Stomach (tissue), 9 donors: ENCODE results near the gene GRIN3A. TPM values are rescaled to one million over a fixed set of nuclear protein-coding genes. Genes with fewer than 3 reads are reported as not detected.

Experiments
- DNase-seq, 2 donors: peaks; one replicate each; pipeline versions ENCODE4 v3.0.0 to v3.0.0-alpha.2; 2013 to 2019
- H3K27ac ChIP-seq, 5 donors: fragments of 200-600 bp in 4 of 5; sonication (generic) in 4 of 5; one replicate each; pipeline ENCODE4 v1.5.1; 2013 to 2019; ENCODE audit warnings: mild to moderate bottlenecking in 1 of 5, moderate library complexity in 1 of 5
- H3K27me3 ChIP-seq, 3 donors: fragments of 200-600 bp; sonication (generic); one replicate each; pipeline ENCODE4 v1.5.1; 2017 to 2019; ENCODE audit warnings: mixed run types in 1 of 3
- H3K36me3 ChIP-seq, 4 donors: fragments of 200-600 bp; sonication (generic); 1 replicate in 3 of 4; 2 replicates in 1 of 4; pipeline ENCODE4 v1.5.1; 2016 to 2019
- H3K4me1 ChIP-seq, 4 donors: fragments of 200-600 bp; sonication (generic); one replicate each; pipeline ENCODE4 v1.5.1; 2016 to 2019
- H3K4me3 ChIP-seq, 4 donors: fragments of 200-600 bp; sonication (generic) in 3 of 4; one replicate each; pipeline ENCODE4 v1.5.1; 2016 to 2019; ENCODE audit warnings: mild to moderate bottlenecking in 1 of 4
- H3K9me3 ChIP-seq, 4 donors: fragments of 200-600 bp; sonication (generic); one replicate each; pipeline ENCODE4 v1.5.1; 2016 to 2019
- EP300 ChIP-seq: sonication (generic); formaldehyde crosslinking; IDR thresholded peaks from one replicate; pipeline ENCODE4 v1.6.1; 2017; ENCODE audit warnings: antibody characterized with exemption
- POLR2A ChIP-seq, 4 donors: fragments of 450-650 bp; IDR thresholded peaks; one replicate each; pipeline ENCODE4 v1.6.1; 2016; ENCODE audit warnings: antibody characterized with exemption in 4 of 4, control low read depth in 2 of 4, mild to moderate bottlenecking in 1 of 4, moderate library complexity in 1 of 4
- POLR2AphosphoS5 ChIP-seq, 3 donors: sonication (generic); formaldehyde crosslinking; IDR thresholded peaks; one replicate each; pipeline ENCODE4 v1.6.1; 2016; ENCODE audit warnings: antibody characterized with exemption in 3 of 3
- WGBS, 5 donors: extraction: QIAGEN DNeasy Blood & Tissue Kit in 3 of 5; methylation state at CpG; one replicate each; pipeline versions ENCODE4 v1.1.5 to v1.1.7; 2013 to 2018; 5-methylcytosine and 5-hydroxymethylcytosine counted together
- intact Hi-C: fragments of 100-400 bp; cut with DNase I; formaldehyde crosslinking; loops from one replicate; pipeline ENCODE4 v1.15.1; 2023; ENCODE audit warnings: low total_unique reads
- polyA plus RNA-seq, 3 donors: library from polyadenylated mRNA; stranded (reverse); fragments of 200-250 nt; gene quantifications; one replicate each; pipeline ENCODE4 v1.2.3, GENCODE V29; 2013
- total RNA-seq, 5 donors: library from RNA; depleted of rRNA; stranded (reverse); fragments of >200 nt; gene quantifications; one replicate each; pipeline versions ENCODE4 v1.1.0 to v1.2.3, GENCODE V29; 2014 to 2016
- TF ChIP-seq, protein P1 (sequence below), 7 experiments: fragments of 450-650 bp in 4 of 7; fragments of 200-600 bp in 3 of 7; sonication (generic) in 3 of 7; IDR thresholded peaks; one replicate each; pipeline ENCODE4 v1.5.1; 2016 to 2019; ENCODE audit warnings: antibody characterized with exemption in 7 of 7, control low read depth in 2 of 7, mild to moderate bottlenecking in 1 of 7
- donor health status: healthy with polysubstance abuse.
- donor health status: Bipolar disorder and iron deficiency.
- donor health status: healthy.

GRIN3A gene
- total and polyA plus RNA-seq, 8 donors: 0.18 TPM; not detected in 7

GRCh38 chr9:101635473-101635872 lies 103.0 kb downstream of the GRIN3A start:
- peaks cover 0 to 11% (median 0%) of the 10 kb centered on the region in 4 donors for H3K4me1 ChIP-seq
- intact Hi-C loops: no loop called here
- H3K9me3 ChIP-seq: no peaks in the 10 kb centered on the region
- H3K27ac ChIP-seq: no peak overlapping the region
- TF ChIP-seq, protein P1, sequence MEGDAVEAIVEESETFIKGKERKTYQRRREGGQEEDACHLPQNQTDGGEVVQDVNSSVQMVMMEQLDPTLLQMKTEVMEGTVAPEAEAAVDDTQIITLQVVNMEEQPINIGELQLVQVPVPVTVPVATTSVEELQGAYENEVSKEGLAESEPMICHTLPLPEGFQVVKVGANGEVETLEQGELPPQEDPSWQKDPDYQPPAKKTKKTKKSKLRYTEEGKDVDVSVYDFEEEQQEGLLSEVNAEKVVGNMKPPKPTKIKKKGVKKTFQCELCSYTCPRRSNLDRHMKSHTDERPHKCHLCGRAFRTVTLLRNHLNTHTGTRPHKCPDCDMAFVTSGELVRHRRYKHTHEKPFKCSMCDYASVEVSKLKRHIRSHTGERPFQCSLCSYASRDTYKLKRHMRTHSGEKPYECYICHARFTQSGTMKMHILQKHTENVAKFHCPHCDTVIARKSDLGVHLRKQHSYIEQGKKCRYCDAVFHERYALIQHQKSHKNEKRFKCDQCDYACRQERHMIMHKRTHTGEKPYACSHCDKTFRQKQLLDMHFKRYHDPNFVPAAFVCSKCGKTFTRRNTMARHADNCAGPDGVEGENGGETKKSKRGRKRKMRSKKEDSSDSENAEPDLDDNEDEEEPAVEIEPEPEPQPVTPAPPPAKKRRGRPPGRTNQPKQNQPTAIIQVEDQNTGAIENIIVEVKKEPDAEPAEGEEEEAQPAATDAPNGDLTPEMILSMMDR (IDR thresholded peaks at IDR 0.05): no peak
- TF ChIP-seq EP300 (no peak), POLR2A (IDR thresholded peaks at IDR 0.05) (no peak), POLR2AphosphoS5 (IDR thresholded peaks at IDR 0.05) (no peak)
- no peaks in the 10 kb centered on the region for H3K36me3 ChIP-seq
- 73 to 93% (median 86%) methylated on average over 1 of the region's 1 CpG for WGBS, 5 donors
- no peak for DNase-seq
- H3K27me3 ChIP-seq: no peaks in the 10 kb centered on the region
- no peak overlapping the region for H3K4me3 ChIP-seq

DNA sequence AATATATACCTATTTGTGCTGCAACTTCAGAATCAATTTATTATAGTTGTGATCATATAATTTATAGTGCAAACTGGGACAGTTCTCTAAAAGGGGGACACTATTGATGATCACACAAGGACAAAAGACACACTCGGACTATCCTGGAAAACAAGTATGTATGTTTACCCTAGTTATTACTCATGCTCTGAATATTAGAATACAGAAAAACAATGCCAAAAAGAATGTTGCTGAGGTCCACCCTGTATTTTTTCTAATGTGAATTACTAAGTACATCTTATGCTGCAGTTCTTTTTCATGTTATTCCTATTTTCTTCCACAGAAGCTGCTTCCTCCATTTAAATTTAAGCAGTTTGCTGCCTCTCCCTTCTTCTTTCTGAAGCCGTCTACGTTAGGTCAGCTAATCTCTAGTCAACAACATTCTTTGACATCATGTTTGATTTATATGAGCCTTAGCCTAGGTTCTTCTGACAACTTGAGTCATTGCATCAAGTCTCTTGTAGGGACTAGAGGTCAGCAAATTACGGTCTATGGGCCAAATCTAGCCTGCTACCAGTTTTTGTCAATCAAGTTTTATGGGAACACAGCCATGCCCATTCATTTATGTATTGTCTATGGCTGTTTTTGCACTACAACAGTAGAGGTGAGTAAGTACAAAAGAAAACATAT lies 103.6 kb downstream of the GRIN3A start:
- peaks cover 0 to 10% (median 0%) of the 10 kb centered on the region in 4 donors for H3K4me1 ChIP-seq
- H3K36me3 ChIP-seq: no peaks in the 10 kb centered on the region
- H3K4me3 ChIP-seq: no peak overlapping the region
- H3K27ac ChIP-seq: no peak overlapping the region
- WGBS, 5 donors: 32 to 44% (median 37%) methylated on average over 4 of the region's 4 CpGs
- H3K9me3 ChIP-seq: no peaks in the 10 kb centered on the region
- no peaks in the 10 kb centered on the region for H3K27me3 ChIP-seq
- TF ChIP-seq POLR2A (IDR thresholded peaks at IDR 0.05) (no peak), EP300 (no peak), POLR2AphosphoS5 (IDR thresholded peaks at IDR 0.05) (no peak)
- TF ChIP-seq, protein P1 (IDR thresholded peaks at IDR 0.05): no peak
- intact Hi-C loops: no loop called here
- no peak for DNase-seq

DNA sequence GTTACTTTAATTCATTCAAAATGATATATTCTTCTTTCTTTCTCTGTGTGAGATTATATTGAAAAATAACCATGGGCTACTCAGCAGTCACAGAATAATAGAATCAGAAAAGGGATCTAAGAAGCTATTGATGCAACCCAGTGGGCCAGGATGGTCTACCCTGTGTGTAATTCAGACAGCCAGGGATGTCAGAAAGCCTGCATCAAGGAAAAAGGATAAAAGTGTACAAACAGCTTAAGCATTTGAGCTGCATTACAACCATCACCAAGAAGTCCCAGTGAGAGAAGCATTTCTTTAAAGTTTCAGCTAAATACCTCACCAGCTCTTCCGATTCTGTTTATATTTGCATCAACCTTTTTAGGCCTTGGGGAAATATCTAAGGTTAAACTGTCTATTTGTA lies 105.8 kb downstream of the GRIN3A start:
- H3K4me3 ChIP-seq: no peak overlapping the region
- DNase-seq: no peak
- 71 to 92% (median 77%) methylated on average over 1 of the region's 1 CpG for WGBS, 5 donors
- H3K27me3 ChIP-seq: no peaks in the 10 kb centered on the region
- H3K36me3 ChIP-seq: no peaks in the 10 kb centered on the region
- TF ChIP-seq POLR2AphosphoS5 (IDR thresholded peaks at IDR 0.05) (no peak), POLR2A (IDR thresholded peaks at IDR 0.05) (no peak), EP300 (no peak)
- TF ChIP-seq, protein P1 (IDR thresholded peaks at IDR 0.05): no peak
- H3K4me1 ChIP-seq: no peaks in the 10 kb centered on the region
- no peaks in the 10 kb centered on the region for H3K9me3 ChIP-seq
- intact Hi-C loops: no loop called here
- H3K27ac ChIP-seq: no peak overlapping the region

DNA sequence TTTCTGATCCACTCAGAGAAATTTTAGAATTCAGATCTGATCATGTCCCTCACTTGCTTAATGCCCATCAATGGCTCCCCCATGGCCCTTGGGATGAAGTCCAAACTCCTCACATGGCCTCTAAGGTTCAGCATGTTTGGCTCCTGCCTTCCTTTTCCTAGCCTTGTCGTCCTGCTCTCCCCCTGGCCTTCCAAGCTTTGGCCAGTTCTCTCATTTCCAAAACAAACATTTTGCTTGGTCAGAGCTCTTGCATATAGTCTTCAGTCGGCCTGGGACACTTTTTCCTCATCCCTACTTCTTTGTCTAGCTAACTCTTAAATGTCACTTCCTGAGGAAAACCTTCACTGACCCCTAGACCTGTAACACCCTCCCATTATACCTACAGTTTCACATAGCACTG lies 106.6 kb downstream of the GRIN3A start:
- no peaks in the 10 kb centered on the region for H3K27me3 ChIP-seq
- DNase-seq: no peak
- H3K4me3 ChIP-seq: no peak overlapping the region
- 25 to 44% (median 34%) methylated on average over 2 of the region's 2 CpGs for WGBS, 5 donors
- H3K27ac ChIP-seq: no peak overlapping the region
- H3K9me3 ChIP-seq: no peaks in the 10 kb centered on the region
- TF ChIP-seq POLR2AphosphoS5 (IDR thresholded peaks at IDR 0.05): no peak
- TF ChIP-seq POLR2A (IDR thresholded peaks at IDR 0.05): no peak
- intact Hi-C loops: no loop called here
- H3K4me1 ChIP-seq: no peaks in the 10 kb centered on the region
- no peaks in the 10 kb centered on the region for H3K36me3 ChIP-seq

DNA sequence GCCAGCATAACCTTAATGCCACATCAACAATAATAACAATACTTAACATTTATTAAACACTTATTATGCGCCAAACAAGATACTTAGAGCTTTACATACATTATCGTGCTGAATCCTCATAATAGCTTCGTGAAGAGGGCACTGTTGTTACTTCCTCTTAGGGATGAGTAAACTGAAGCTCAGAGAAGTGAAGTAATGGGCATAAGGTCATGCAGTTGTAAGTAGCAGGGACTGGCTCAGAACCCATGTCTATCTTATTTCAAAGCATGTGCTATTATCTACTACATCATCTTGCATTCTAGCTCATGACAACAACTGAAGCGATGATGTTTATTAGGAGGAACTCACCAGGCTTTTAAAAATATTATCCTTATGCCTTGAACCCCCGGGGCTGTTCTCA lies 108.8 kb downstream of the GRIN3A start:
- Histone ChIP-seq H3K4me1 (no peaks in the 10 kb centered on the region), H3K4me3 (no peak overlapping the region), H3K27ac (no peak overlapping the region), H3K9me3 (no peaks in the 10 kb centered on the region), H3K36me3 (no peaks in the 10 kb centered on the region), H3K27me3 (no peaks in the 10 kb centered on the region)
- intact Hi-C loops: no loop called here
- no peak for DNase-seq
- 72 to 83% (median 75%) methylated on average over 5 of the region's 5 CpGs for WGBS, 5 donors
- no peak for TF ChIP-seq POLR2AphosphoS5 (IDR thresholded peaks at IDR 0.05)
- no peak for TF ChIP-seq EP300
- no peak for TF ChIP-seq POLR2A (IDR thresholded peaks at IDR 0.05)
- TF ChIP-seq, protein P1 (IDR thresholded peaks at IDR 0.05): no peak
